ENCODE measurements around the gene SH3GL1.

The SH3GL1 gene

DNA sequence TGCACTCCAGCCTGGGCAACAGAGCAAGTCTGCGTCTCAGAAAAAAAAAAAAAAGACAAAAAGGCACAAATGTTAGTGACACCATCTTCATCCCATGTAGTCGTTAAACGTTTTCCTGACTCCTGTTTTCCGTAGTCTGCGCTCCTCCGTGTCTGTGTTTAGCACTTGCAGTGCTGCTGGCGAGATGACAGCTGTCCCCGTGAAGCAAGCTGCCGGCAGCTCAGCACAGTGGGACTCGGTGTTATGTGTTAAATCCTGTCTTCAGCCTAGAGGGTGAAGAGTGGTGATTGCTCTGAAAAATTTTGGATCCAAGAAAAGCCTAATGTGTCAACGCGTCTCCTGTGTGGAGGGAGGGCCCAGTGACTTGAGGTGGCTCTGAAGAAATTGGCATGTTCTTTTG, 38.9 kb upstream of the SH3GL1 start:
- TF ChIP-seq CTCF (conservative IDR thresholded peaks at IDR 0.05; ENCODE audit: low read depth, low read length) = no peak
- DNase-seq (ENCODE audit: low read depth) = no peak
- H3K4me3 ChIP-seq (ENCODE audit: low read length) = no peak overlapping the region

DNA sequence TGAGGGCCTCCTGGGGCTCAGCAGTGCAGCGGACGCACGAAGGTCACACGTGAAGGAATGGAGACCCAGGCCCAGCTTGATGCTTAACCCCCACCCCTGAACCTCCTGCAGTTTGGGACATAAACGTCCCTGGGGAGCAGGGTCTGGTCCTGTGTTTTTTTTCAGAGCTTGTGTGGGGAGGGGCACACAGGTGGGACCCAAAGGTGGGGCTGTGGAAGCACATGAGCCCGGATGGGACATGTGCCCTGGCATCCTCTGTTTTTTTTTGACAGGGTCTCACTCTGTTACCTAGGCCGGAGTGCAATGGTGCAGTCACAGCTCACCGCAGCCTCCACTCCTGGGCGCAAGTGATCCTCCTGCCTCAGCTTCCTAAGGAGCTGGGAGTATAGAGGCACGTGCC, 36.8 kb upstream of the SH3GL1 start:
- DNase-seq (ENCODE audit: low read depth) = no peak
- H3K4me3 ChIP-seq (ENCODE audit: low read length) = no peak overlapping the region
- no peak for TF ChIP-seq CTCF (conservative IDR thresholded peaks at IDR 0.05; ENCODE audit: low read depth, low read length)

GRCh38 chr19:4436231-4436630, 35.9 kb upstream of the SH3GL1 start:
- no peak for DNase-seq (ENCODE audit: low read depth)
- no peak for TF ChIP-seq CTCF (conservative IDR thresholded peaks at IDR 0.05; ENCODE audit: low read depth, low read length)
- H3K4me3 ChIP-seq (ENCODE audit: low read length) = no peak overlapping the region

- no peak overlapping the region for H3K4me3 ChIP-seq (ENCODE audit: low read length)
- DNase-seq (ENCODE audit: low read depth) = no peak
- TF ChIP-seq CTCF (conservative IDR thresholded peaks at IDR 0.05; ENCODE audit: low read depth, low read length) = no peak
Measured at GRCh38 chr19:4434391-4434790, 34.0 kb upstream of the SH3GL1 start.

DNA sequence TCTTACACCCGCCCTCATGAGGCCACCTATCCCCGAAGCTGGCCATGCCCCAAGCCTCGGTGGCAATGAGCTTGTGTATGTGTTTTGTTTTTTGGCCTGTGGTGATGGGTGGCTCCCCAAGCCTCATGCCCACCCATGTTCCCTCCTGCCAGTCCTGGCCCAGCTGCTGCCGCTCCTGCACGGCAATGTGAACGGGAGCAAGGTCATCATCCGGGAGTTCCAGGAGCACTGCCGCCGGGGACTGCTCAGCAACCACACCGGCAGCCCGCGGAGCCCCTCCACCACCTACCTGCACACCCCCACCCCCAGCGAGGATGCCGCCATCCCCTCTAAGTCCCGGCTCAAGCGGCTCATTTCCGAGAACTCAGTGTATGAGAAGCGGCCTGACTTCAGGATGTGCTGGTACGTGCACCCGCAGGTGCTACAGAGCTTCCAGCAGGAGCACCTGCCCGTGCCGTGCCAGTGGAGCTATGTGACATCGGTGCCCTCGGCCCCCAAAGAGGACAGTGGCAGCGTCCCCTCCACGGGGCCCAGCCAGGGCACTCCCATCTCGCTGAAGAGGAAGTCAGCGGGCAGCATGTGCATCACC, 32.7 kb upstream of the SH3GL1 start:
- no peak overlapping the region for H3K4me3 ChIP-seq (ENCODE audit: low read length)
- DNase-seq (ENCODE audit: low read depth) = no peak
- TF ChIP-seq CTCF (conservative IDR thresholded peaks at IDR 0.05; ENCODE audit: low read depth, low read length) = no peak

DNA sequence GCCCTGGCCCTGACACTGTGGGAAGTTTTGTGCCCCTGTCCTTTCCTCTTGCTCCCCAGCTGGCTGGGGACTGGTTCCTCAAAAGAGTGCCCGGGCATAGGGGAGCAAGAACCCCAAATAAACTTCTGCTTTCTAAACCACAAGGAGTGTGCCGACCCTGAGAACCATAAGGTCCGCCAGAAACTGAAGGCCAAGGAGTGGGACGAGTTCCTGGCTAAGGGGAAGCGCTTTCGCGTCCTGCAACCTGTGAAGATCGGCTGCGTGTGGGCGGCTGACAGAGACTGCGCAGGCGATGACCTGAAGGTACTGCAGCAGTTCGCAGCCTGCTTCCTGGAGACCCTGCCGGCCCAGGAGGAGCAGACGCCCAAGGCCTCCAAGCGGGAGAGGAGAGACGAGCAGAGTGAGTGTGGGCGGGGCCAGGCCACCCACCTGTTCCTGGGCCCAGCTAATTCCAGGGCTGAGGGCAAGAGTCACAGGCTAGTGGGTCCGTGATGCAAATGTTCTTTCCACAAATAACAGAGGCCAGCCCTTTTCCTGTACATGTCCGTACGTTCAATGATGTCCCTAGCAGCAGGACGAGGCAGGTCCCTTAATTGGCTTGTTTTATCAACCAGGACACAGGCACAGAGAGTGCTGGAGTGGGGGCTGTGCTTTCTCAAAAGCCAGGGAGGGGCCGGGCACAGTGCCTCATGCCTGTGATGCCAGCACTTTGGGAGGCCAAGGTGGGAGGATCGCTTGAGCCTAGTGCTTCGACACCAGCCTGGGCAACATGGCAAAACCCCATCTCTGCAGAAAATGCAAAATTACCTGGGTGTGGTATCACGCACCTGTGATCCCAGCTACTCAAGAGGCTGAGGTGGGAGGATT, 31.7 kb upstream of the SH3GL1 start:
- no peak overlapping the region for H3K4me3 ChIP-seq (ENCODE audit: low read length)
- no peak for TF ChIP-seq CTCF (conservative IDR thresholded peaks at IDR 0.05; ENCODE audit: low read depth, low read length)
- DNase-seq (ENCODE audit: low read depth) = no peak

DNA sequence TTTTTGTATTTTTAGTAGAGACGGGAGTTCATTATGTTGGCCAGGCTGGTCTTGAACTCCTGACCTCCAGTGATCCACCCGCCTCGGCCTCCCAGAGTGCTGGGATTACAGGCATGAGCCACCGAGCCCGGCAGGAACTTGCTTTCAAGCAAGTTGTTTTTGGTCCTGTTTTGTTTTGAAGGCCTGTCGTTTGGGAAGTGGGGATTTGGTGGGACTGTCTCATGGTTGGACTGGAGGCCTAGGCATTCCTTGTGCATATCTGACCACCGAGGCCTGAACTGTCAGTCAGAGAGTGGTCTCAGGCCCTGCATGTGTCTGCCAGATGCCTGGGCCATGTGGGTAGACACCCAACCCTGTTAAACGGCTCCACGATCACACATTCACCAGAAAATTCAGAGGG, 30.9 kb upstream of the SH3GL1 start:
- no peak for TF ChIP-seq CTCF (conservative IDR thresholded peaks at IDR 0.05; ENCODE audit: low read depth, low read length)
- no peak for DNase-seq (ENCODE audit: low read depth)
- no peak overlapping the region for H3K4me3 ChIP-seq (ENCODE audit: low read length)

Data from retinal pigment epithelial cell (primary cell).